ENCODE results near the gene GNAI3.

DNA sequence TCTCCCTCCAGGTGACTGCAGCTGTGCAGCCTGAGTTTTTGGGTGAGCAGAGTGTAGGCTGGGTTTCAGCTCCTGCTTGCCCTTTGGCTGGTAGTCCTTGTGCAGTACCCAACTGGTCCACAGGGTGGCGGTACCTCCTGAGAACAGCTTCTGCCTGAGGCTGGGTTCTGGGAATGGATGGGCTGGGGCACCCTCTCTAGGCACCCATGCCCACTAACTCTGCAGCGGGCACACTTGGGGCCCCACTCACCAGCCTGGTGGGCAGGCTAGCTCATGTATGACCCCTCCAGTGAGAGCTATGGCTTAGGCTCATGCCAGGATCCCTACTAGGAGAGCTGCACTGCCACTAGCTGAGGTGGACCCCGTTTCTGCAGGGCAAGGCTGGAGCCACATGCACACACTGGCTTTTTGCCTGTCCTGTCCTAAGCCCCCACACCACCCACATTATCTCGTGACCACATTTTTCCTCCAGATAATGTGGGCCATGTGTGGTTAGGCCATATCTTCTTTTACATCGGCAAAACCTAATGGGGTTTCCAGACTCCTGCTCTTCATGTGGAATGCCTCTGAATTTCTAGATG lies 92.0 kb downstream of the GNAI3 start:
- TF ChIP-seq TAF1 (IDR thresholded peaks at IDR 0.05; ENCODE audit: low read depth) = no peak
- peak; percentile 73 for TF ChIP-seq CTCF (IDR thresholded peaks at IDR 0.05; ENCODE audit: poor library complexity, severe bottlenecking)

Data from neural cell (in vitro differentiated cells).